Neuronal stem cell (in vitro differentiated cells): ENCODE measurements around the gene FBP2.

ENCODE experiments used
- DNase-seq: peaks from one replicate; pipeline ENCODE4 v3.0.0-alpha.2; 2013; ENCODE audit warnings: low spot score
- H2AFZ ChIP-seq: one replicate; pipeline ENCODE4 v1.6.1; 2013; ENCODE audit warnings: mild to moderate bottlenecking, low read length, inconsistent platforms
- H2AK5ac ChIP-seq: 2 replicates; pipeline ENCODE4 v1.6.1; 2013; ENCODE audit warnings: low read depth, mild to moderate bottlenecking, inconsistent platforms, low read length, moderate library complexity, mixed read lengths
- H2BK120ac ChIP-seq: 2 replicates; pipeline ENCODE4 v1.6.1; 2013; ENCODE audit warnings: low read depth, mild to moderate bottlenecking, inconsistent platforms, low read length, moderate library complexity, mixed read lengths
- H2BK12ac ChIP-seq: one replicate; pipeline ENCODE4 v1.6.1; 2013; ENCODE audit warnings: low read length, inconsistent platforms
- H2BK15ac ChIP-seq: 2 replicates; pipeline ENCODE4 v1.6.1; 2013; ENCODE audit warnings: mild to moderate bottlenecking, low read length, inconsistent platforms, mixed read lengths
- H2BK5ac ChIP-seq: one replicate; pipeline ENCODE4 v1.6.1; 2013; ENCODE audit warnings: inconsistent platforms, mild to moderate bottlenecking, low read length, moderate library complexity
- H3K14ac ChIP-seq: one replicate; pipeline ENCODE4 v1.6.1; 2013; ENCODE audit warnings: low read length, inconsistent platforms
- H3K18ac ChIP-seq: 2 replicates; pipeline ENCODE4 v1.6.1; 2013; ENCODE audit warnings: low read length, inconsistent platforms
- H3K23ac ChIP-seq: 2 replicates; pipeline ENCODE4 v1.6.1; 2013; ENCODE audit warnings: low read depth, mild to moderate bottlenecking, mixed read lengths, low read length, inconsistent platforms; ENCODE audit not compliant: poor library complexity
- H3K27ac ChIP-seq: replicated peaks from 3 replicates; pipeline ENCODE4 v1.5.1; 2013; ENCODE audit warnings: low read length, inconsistent platforms
- H3K27me3 ChIP-seq, 3 experiments: 2 replicates each; pipeline ENCODE4 v1.6.1; 2013; ENCODE audit warnings: low read length in 3 of 3, mild to moderate bottlenecking in 2 of 3, inconsistent platforms in 1 of 3, low read depth in 1 of 3, mixed read lengths in 1 of 3, moderate library complexity in 1 of 3; ENCODE audit not compliant: control insufficient read depth in 3 of 3, insufficient read depth in 3 of 3
- H3K36me3 ChIP-seq, 2 donors: replicated peaks in 1 of 2; 2 replicates each; pipeline ENCODE4 v1.6.1; 2013; ENCODE audit warnings: low read length in 2 of 2; ENCODE audit not compliant: control insufficient read depth in 2 of 2, insufficient read depth in 2 of 2
- H3K4ac ChIP-seq: 2 replicates; pipeline ENCODE4 v1.6.1; 2013; ENCODE audit warnings: inconsistent platforms, mild to moderate bottlenecking, low read length, moderate library complexity
- H3K4me1 ChIP-seq, 2 donors: 1 replicate in 1 of 2; 2 replicates in 1 of 2; pipeline ENCODE4 v1.6.1; 2013; ENCODE audit warnings: low read length in 2 of 2, low read depth in 1 of 2; ENCODE audit not compliant: control insufficient read depth in 2 of 2, insufficient read depth in 1 of 2
- H3K4me2 ChIP-seq: one replicate; pipeline ENCODE4 v1.6.1; 2013; ENCODE audit warnings: mild to moderate bottlenecking, low read length, inconsistent platforms; ENCODE audit not compliant: insufficient read depth, poor library complexity, severe bottlenecking
- H3K4me3 ChIP-seq, 2 donors: 2 replicates each; pipeline ENCODE4 v1.5.1; 2013; ENCODE audit warnings: low read length in 2 of 2, mild to moderate bottlenecking in 2 of 2, inconsistent platforms in 1 of 2, moderate library complexity in 1 of 2
- H3K79me1 ChIP-seq: one replicate; pipeline ENCODE4 v1.6.1; 2013; ENCODE audit warnings: low read depth, mild to moderate bottlenecking, inconsistent platforms, low read length, moderate library complexity
- H3K9ac ChIP-seq: one replicate; pipeline ENCODE4 v1.6.1; 2013; ENCODE audit warnings: mild to moderate bottlenecking, low read depth, low read length, inconsistent platforms; ENCODE audit not compliant: poor library complexity
- H3K9me3 ChIP-seq, 2 donors: replicated peaks in 1 of 2; 2 replicates each; pipeline versions ENCODE3 to v1.6.1; 2013; ENCODE audit warnings: low read length in 2 of 2, mild to moderate bottlenecking in 2 of 2, inconsistent platforms in 1 of 2, low read depth in 1 of 2, mixed read lengths in 1 of 2, moderate library complexity in 1 of 2; ENCODE audit not compliant: control insufficient read depth in 2 of 2, insufficient read depth in 1 of 2
- H4K8ac ChIP-seq: one replicate; pipeline ENCODE4 v1.6.1; 2013; ENCODE audit warnings: low read depth, mild to moderate bottlenecking, inconsistent platforms, low read length, moderate library complexity
- H4K91ac ChIP-seq: one replicate; pipeline ENCODE4 v1.6.1; 2013; ENCODE audit warnings: low read length, low read depth, mild to moderate bottlenecking, inconsistent platforms; ENCODE audit not compliant: poor library complexity
- WGBS, 2 donors: extraction: QIAGEN DNeasy Blood & Tissue Kit; methylation state at CpG; one replicate each; pipeline ENCODE4 v1.1.7; 2013; ENCODE audit warnings: missing lambda C conversion rate in 2 of 2, mixed read lengths in 1 of 2; ENCODE audit not compliant: insufficient read length in 2 of 2, insufficient replicate concordance in 1 of 2; ENCODE audit errors: extremely low coverage in 2 of 2; 5-methylcytosine and 5-hydroxymethylcytosine counted together

FBP2 gene

DNA sequence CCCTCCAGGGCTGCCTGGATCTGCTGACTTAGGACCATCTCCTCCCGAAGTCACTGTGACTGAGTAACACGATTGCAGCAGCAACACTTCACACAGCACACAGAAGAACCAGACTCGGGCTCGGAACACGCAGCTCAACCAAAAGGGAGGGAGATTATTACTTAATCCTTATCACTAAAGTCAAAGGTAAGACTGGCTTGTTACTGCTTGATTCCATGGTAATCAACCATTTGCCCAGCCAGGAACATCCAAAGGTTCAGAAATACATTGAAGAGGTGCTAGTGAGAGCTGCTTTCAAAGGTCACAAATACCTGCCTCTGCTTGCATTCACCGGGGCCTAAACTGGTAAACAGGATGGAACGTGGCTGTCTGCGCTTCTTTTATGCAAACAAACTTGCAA is 38.0 kb upstream of the FBP2 start:
- no peak overlapping the region for H4K91ac ChIP-seq
- H3K23ac ChIP-seq, result no peak overlapping the region
- H3K4me1 ChIP-seq, result peaks cover 0 to 4% of the 10 kb centered on the region in 2 donors
- no peak overlapping the region for H4K8ac ChIP-seq
- H3K9ac ChIP-seq, result no peak overlapping the region
- no peak overlapping the region for H2BK120ac ChIP-seq
- no peak overlapping the region for H2BK15ac ChIP-seq
- H3K14ac ChIP-seq, result peak overlapping the region; percentile 31
- H3K27me3 ChIP-seq, result peaks cover 0 to 58% (median 0%) of the 10 kb centered on the region in 3 experiments
- H3K4me3 ChIP-seq, result no peak overlapping the region
- no peak overlapping the region for H2AK5ac ChIP-seq
- no peak overlapping the region for H2BK5ac ChIP-seq
- no peaks in the 10 kb centered on the region for H3K36me3 ChIP-seq
- H2BK12ac ChIP-seq, result no peak overlapping the region
- H3K27ac ChIP-seq, result no peak overlapping the region
- H3K4ac ChIP-seq, result no peak overlapping the region
- no peak overlapping the region for H3K4me2 ChIP-seq
- no peaks in the 10 kb centered on the region for H3K79me1 ChIP-seq
- no peak overlapping the region for H2AFZ ChIP-seq
- no peak for DNase-seq
- no peaks in the 10 kb centered on the region for H3K9me3 ChIP-seq
- WGBS, 2 donors, result no CpG with 5 or more reads among the region's 8 CpGs
- H3K18ac ChIP-seq, result no peak overlapping the region

DNA sequence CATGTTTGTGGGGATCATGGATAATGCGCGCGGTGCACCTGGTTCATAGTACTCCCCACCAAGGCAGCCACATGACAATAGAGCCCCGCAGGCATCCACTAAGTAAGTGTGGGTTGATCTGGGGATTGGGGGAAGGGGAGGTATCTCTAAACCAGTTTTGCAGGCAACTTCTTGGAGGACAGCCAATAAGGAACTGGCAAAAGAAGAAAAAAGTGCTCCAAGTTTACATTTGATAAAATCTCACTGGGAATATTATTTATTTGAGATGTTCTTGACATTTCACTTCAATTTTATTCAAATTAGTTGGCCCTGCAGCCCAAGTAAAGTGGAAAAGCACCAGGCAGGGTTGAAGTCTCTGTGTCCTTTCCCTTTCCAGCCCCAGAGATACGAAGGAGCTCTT is 37.2 kb upstream of the FBP2 start:
- H3K14ac ChIP-seq, result no peak overlapping the region
- peaks cover 0 to 54% (median 0%) of the 10 kb centered on the region in 3 experiments for H3K27me3 ChIP-seq
- no peak overlapping the region for H2AK5ac ChIP-seq
- H3K4me1 ChIP-seq, result peaks cover 0 to 4% of the 10 kb centered on the region in 2 donors
- H3K4me3 ChIP-seq, result no peak overlapping the region
- H3K9me3 ChIP-seq, result no peaks in the 10 kb centered on the region
- no CpG with 5 or more reads among the region's 5 CpGs for WGBS, 2 donors
- no peak overlapping the region for H3K18ac ChIP-seq
- H3K4me2 ChIP-seq, result no peak overlapping the region
- no peak overlapping the region for H4K91ac ChIP-seq
- no peak overlapping the region for H3K23ac ChIP-seq
- H4K8ac ChIP-seq, result no peak overlapping the region
- H3K9ac ChIP-seq, result no peak overlapping the region
- no peak overlapping the region for H2BK120ac ChIP-seq
- H3K36me3 ChIP-seq, result no peaks in the 10 kb centered on the region
- no peak overlapping the region for H3K27ac ChIP-seq
- no peak overlapping the region for H2BK12ac ChIP-seq
- DNase-seq, result no peak
- H3K4ac ChIP-seq, result no peak overlapping the region
- no peak overlapping the region for H2AFZ ChIP-seq
- H3K79me1 ChIP-seq, result no peaks in the 10 kb centered on the region
- H2BK15ac ChIP-seq, result no peak overlapping the region
- no peak overlapping the region for H2BK5ac ChIP-seq

DNA sequence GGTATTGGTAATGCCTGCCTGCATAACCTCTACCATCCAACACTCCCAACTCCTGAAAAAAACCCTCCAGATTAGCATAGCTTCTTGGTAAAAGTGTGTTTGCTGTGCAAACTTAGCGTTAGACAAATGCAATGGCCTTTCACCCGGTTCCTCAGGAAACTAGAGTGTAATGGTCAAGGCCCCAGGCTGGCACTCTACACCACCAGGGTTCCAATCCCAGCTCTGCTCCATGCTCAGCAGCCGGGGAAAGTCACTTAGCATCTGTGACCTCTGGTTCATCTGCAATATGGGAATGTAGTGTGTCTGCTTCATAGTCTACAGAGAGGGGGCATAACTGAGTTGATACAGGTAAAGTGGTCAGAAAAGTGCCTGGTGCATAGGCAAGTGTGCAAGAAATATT is 36.7 kb upstream of the FBP2 start:
- H3K4ac ChIP-seq, result no peak overlapping the region
- no peak overlapping the region for H4K91ac ChIP-seq
- H3K23ac ChIP-seq, result no peak overlapping the region
- H2AFZ ChIP-seq, result no peak overlapping the region
- H3K4me2 ChIP-seq, result no peak overlapping the region
- no CpG with 5 or more reads among the region's 3 CpGs for WGBS, 2 donors
- H2BK5ac ChIP-seq, result no peak overlapping the region
- H3K27me3 ChIP-seq, result peaks cover 0 to 50% (median 0%) of the 10 kb centered on the region in 3 experiments
- H2BK15ac ChIP-seq, result no peak overlapping the region
- no peak overlapping the region for H3K14ac ChIP-seq
- H3K36me3 ChIP-seq, result no peaks in the 10 kb centered on the region
- no peaks in the 10 kb centered on the region for H3K79me1 ChIP-seq
- H3K4me1 ChIP-seq, result peaks cover 0 to 4% of the 10 kb centered on the region in 2 donors
- H2BK12ac ChIP-seq, result no peak overlapping the region
- no peak overlapping the region for H3K18ac ChIP-seq
- no peak overlapping the region for H3K4me3 ChIP-seq
- H2AK5ac ChIP-seq, result no peak overlapping the region
- H2BK120ac ChIP-seq, result no peak overlapping the region
- H3K27ac ChIP-seq, result no peak overlapping the region
- no peak overlapping the region for H3K9ac ChIP-seq
- H4K8ac ChIP-seq, result no peak overlapping the region
- no peak for DNase-seq
- no peaks in the 10 kb centered on the region for H3K9me3 ChIP-seq

DNA sequence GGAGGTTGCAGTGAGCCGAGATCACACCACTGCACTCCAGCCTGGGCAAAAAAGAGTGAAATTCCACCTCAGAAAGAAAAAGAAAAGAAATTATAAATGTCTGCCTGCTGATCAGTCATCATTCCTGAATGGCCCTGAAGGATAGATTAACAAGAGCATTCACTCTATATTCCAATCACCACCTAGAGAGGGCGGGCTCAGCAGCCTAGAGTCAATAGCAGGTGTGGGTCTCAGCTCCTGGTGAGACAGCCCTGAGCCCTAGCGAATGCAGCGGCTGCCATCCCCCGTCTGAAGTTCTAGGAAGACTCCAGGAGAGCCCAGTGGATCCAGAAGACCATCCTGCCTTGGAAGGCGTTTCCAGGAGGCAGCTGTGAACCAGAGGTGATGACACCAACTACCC is 33.7 kb upstream of the FBP2 start:
- H3K4me3 ChIP-seq, result no peak overlapping the region

More for the DNA sequence above, 33.7 kb upstream of the FBP2 start:
- Histone ChIP-seq H2AFZ (no peak overlapping the region), H4K8ac (no peak overlapping the region), H3K4me2 (no peak overlapping the region), H3K27ac (no peak overlapping the region), H2BK5ac (no peak overlapping the region), H3K79me1 (no peaks in the 10 kb centered on the region), H2BK120ac (no peak overlapping the region), H3K36me3 (no peaks in the 10 kb centered on the region), H3K9ac (no peak overlapping the region), H3K23ac (no peak overlapping the region), H2AK5ac (no peak overlapping the region), H3K18ac (peak overlapping the region; percentile 11), H3K9me3 (no peaks in the 10 kb centered on the region), H3K4ac (no peak overlapping the region), H4K91ac (no peak overlapping the region), H3K4me1 (peaks cover 0 to 4% of the 10 kb centered on the region in 2 donors), H3K14ac (no peak overlapping the region), H3K27me3 (peaks cover 0 to 36% (median 0%) of the 10 kb centered on the region in 3 experiments), H2BK12ac (no peak overlapping the region), H2BK15ac (peak overlapping the region; percentile 37)
- no CpG with 5 or more reads among the region's 6 CpGs for WGBS, 2 donors
- no peak for DNase-seq
